8988T (cell line): Measurements from ENCODE around the gene ICA1.
"Not testable (repeated sequence)": the region's sequence is repeated elsewhere in the genome, so short reads cannot be mapped to it uniquely, and the experiment has no call there.

ENCODE experiments used
- DNase-seq: peaks from one replicate; pipeline ENCODE4 v3.0.0; 2011

Gene ICA1

GRCh38 chr7:8260871-8261694 is 884 bp downstream of the ICA1 start:
- peak; percentile 34 for DNase-seq

GRCh38 chr7:8259586-8260222 is 2.3 kb downstream of the ICA1 start:
- no peak for DNase-seq

- no peak for DNase-seq
Measured at GRCh38 chr7:8258734-8259133, 3.2 kb downstream of the ICA1 start.

- no peak for DNase-seq
Measured at GRCh38 chr7:8258166-8258565, 3.8 kb downstream of the ICA1 start.

GRCh38 chr7:8255680-8256655 is 6.0 kb downstream of the ICA1 start:
- no peak for DNase-seq

- no peak for DNase-seq
Measured at GRCh38 chr7:8254667-8255066, 7.3 kb downstream of the ICA1 start.

GRCh38 chr7:8254215-8254614 is 7.8 kb downstream of the ICA1 start:
- no peak for DNase-seq

GRCh38 chr7:8251195-8251594 is 10.8 kb downstream of the ICA1 start:
- DNase-seq = no peak

- no peak for DNase-seq
Measured at GRCh38 chr7:8250547-8250946, 11.4 kb downstream of the ICA1 start.

- no peak for DNase-seq
Measured at GRCh38 chr7:8249121-8249520, 12.8 kb downstream of the ICA1 start.

GRCh38 chr7:8246020-8246419 is 15.9 kb downstream of the ICA1 start:
- DNase-seq = no peak

- DNase-seq = not testable (repeated sequence)
Measured at GRCh38 chr7:8245032-8245431, 16.9 kb downstream of the ICA1 start.

GRCh38 chr7:8243059-8243458 is 18.9 kb downstream of the ICA1 start:
- DNase-seq = not testable (repeated sequence)

GRCh38 chr7:8239702-8240362 is 22.1 kb downstream of the ICA1 start:
- not testable (repeated sequence) for DNase-seq

- no peak for DNase-seq
Measured at GRCh38 chr7:8236780-8237407, 25.1 kb downstream of the ICA1 start.

- no peak for DNase-seq
Measured at GRCh38 chr7:8232999-8233847, 28.7 kb downstream of the ICA1 start.

- DNase-seq = no peak
Measured at GRCh38 chr7:8229927-8230326, 32.0 kb downstream of the ICA1 start.

- no peak for DNase-seq
Measured at GRCh38 chr7:8228766-8229674, 32.9 kb downstream of the ICA1 start.

- DNase-seq = no peak
Measured at GRCh38 chr7:8228068-8228467, 33.9 kb downstream of the ICA1 start.

- no peak for DNase-seq
Measured at GRCh38 chr7:8227261-8227660, 34.7 kb downstream of the ICA1 start.
